IPS-15b (cell line): ENCODE data around the gene TAS2R43.
"Not testable (repeated sequence)": the region's sequence is repeated elsewhere in the genome, so short reads cannot be mapped to it uniquely, and the experiment has no call there.

Experiments used
- H3K27me3 ChIP-seq: one replicate; pipeline ENCODE4 v1.6.1; 2013; ENCODE audit warnings: low read length; ENCODE audit not compliant: control insufficient read depth, insufficient read depth
- H3K36me3 ChIP-seq: one replicate; pipeline ENCODE4 v1.6.1; 2013; ENCODE audit warnings: low read length; ENCODE audit not compliant: control insufficient read depth, insufficient read depth
- H3K4me1 ChIP-seq: one replicate; pipeline ENCODE4 v1.6.1; 2013; ENCODE audit warnings: mild to moderate bottlenecking, low read length; ENCODE audit not compliant: control insufficient read depth, insufficient read depth
- H3K4me3 ChIP-seq: one replicate; pipeline ENCODE4 v1.5.1; 2013; ENCODE audit warnings: low read depth, low read length
- H3K9ac ChIP-seq: one replicate; pipeline ENCODE4 v1.6.1; 2013; ENCODE audit warnings: low read depth, mild to moderate bottlenecking, low read length
- H3K9me3 ChIP-seq: one replicate; pipeline ENCODE4 v1.6.1; 2013; ENCODE audit warnings: mild to moderate bottlenecking, low read length; ENCODE audit not compliant: control insufficient read depth, insufficient read depth

Gene TAS2R43, protein sequence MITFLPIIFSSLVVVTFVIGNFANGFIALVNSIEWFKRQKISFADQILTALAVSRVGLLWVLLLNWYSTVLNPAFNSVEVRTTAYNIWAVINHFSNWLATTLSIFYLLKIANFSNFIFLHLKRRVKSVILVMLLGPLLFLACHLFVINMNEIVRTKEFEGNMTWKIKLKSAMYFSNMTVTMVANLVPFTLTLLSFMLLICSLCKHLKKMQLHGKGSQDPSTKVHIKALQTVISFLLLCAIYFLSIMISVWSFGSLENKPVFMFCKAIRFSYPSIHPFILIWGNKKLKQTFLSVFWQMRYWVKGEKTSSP

DNA sequence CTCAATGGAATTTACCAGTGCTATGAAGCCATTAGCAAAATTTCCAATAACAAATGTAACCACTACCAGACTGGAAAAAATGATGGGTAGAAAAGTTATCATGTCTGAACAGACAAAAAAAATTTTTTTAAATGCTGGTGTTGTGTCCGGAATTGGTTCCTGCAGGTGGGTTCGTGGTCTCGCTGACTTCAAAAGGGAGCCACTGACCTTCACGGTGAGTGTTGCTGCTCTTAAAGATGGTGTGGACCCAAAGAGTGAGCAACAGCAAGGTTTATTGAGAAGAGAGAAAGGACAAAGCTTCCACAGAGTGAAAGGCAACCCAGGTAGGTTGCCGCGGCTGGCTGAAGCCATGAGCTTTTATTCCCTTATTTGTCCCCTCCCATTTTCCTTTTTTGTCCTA is at the start of gene TAS2R43:
TAS2R43 (minus strand) TSS at position 186 of the 400 bp plus-strand sequence; CDS start at position 102, 84 bp downstream.
- Histone ChIP-seq H3K4me3 (no peak within 1 kb of the TSS), H3K9ac (no peak within 1 kb of the TSS), H3K4me1 (no peaks in the 10 kb centered on the region), H3K27me3 (no peaks in the 10 kb centered on the region), H3K36me3 (no peaks in the 10 kb centered on the region), H3K9me3 (no peaks in the 10 kb centered on the region)

DNA sequence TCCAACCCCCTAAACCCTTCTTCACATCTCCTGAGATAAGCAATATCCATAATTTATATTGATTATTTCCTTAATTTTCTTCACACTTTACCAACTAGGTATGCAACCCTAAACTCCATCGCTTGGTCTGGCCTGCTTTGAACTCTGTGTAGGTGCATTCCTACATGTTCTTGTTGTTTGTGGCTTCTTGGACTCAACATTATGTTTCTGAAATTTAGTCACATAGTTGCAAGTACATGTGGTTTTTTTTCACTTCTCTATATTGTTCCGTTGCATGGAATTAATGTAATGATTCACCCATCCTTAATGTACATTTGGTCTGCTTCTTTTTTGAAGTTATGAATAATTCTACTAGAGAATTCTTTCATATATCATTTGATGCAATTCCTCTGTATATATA is 44.0 kb upstream of the TAS2R43 start:
- H3K4me3 ChIP-seq, result no peak overlapping the region
- no peaks in the 10 kb centered on the region for H3K4me1 ChIP-seq
- H3K27me3 ChIP-seq, result no peaks in the 10 kb centered on the region
- no peak overlapping the region for H3K9ac ChIP-seq
- no peaks in the 10 kb centered on the region for H3K36me3 ChIP-seq
- H3K9me3 ChIP-seq, result no peaks in the 10 kb centered on the region

DNA sequence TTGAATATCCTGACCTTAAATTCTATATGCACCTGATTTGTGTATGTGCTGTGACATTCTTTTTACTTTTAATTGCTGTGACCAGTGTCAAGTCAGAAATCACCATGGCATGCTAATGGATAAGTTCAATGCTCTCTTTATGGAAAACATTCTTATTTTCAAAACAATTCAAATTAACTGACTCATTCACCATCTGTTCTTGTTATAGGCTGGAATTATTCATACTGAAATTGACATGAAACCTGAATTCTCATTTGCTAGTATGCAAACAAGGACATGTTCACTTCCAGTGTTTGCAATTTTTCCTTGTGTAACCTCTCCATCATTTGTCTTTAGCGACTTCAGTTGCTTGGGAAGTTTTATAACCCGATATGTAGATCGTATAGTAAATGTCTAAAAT is 42.2 kb upstream of the TAS2R43 start, which contains the start of gene TAS2R30:
TAS2R30 (minus strand) TSS at position 340 of the 400 bp plus-strand sequence. CDS start 400 bp downstream, outside the sequence.
- Histone ChIP-seq H3K27me3 (no peaks in the 10 kb centered on the region), H3K4me1 (no peaks in the 10 kb centered on the region), H3K4me3 (no peak within 1 kb of the TSS), H3K9ac (no peak within 1 kb of the TSS), H3K9me3 (no peaks in the 10 kb centered on the region), H3K36me3 (no peaks in the 10 kb centered on the region)

DNA sequence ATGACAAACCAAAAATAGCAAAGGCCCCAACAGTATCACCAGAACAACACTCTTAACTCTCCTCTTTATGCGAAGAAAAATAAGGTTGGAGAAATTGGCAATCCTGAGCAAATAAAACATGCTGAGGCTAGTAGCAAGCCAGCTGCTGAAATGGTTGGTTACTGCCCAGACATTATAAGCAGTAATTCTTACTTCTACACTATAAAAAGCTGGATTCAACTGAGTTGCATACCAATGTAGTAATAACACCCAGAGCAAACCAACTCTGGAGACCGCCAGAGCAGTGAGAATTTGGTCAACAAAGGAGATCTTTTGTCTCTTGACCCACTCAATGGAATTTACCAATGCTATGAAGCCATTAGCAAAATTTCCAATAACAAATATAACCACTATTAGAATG is 41.7 kb upstream of the TAS2R43 start:
- Histone ChIP-seq H3K9me3 (no peaks in the 10 kb centered on the region), H3K36me3 (no peaks in the 10 kb centered on the region), H3K9ac (no peak overlapping the region), H3K4me3 (no peak overlapping the region), H3K27me3 (no peaks in the 10 kb centered on the region), H3K4me1 (no peaks in the 10 kb centered on the region)

DNA sequence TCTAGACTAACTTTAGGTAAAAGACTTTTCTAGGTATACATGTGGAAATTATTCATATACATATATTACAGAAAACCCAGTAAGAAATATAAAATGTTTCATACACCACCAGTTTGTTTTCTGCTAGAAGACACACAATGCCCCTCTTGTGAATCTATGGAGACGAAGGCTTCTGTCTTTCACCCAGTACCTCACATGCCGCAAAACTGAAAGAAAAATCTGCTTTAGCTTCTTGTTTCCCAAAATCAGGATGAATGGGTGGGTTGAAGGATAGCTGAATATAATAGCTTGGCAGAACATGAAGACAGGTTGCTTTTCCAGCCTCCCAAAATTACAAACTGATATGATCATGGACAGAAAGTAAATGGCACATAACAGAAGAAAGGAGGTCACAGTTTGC is 41.0 kb upstream of the TAS2R43 start:
- no peak overlapping the region for H3K9ac ChIP-seq
- no peaks in the 10 kb centered on the region for H3K36me3 ChIP-seq
- H3K4me3 ChIP-seq, result no peak overlapping the region
- H3K27me3 ChIP-seq, result no peaks in the 10 kb centered on the region
- H3K9me3 ChIP-seq, result no peaks in the 10 kb centered on the region
- H3K4me1 ChIP-seq, result no peaks in the 10 kb centered on the region

DNA sequence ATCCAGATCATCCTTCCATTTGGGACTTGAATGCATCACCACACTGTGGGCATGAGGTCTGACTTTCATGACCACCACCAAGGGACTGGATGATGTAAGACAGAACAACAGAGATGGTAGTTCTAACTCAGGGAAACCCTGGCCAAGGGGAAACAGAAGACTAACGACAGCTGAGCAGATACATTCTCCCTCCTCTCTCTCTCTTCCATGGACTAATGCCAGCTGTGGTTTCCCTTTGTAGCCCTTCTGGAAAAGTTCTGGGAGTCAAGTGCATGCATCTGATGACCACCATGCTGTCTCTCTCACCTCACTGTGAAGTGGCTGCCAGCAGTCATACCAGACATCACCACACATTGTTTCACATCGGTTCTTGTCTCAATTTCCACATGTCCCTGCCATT is 38.9 kb upstream of the TAS2R43 start:
- H3K36me3 ChIP-seq, result no peaks in the 10 kb centered on the region

DNA sequence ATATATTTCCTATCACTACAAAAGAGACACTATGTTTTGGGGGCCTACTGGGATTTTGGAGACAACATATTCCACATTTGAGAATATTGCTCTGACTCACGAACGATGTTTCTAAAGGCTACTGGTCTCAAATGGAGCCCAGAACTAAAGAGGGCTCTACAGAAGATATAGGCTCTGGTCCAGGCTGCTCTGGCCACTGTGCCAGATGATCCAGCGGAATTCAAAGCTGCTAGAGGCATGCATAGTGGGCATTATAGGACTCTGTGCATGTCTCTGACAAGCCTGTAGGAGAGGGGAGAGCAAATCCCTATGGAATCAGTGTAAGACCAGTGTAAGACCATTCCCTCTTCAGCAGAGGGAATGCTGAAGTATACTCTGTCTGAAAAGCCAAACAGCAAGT is 38.3 kb upstream of the TAS2R43 start:
- Histone ChIP-seq H3K36me3 (no peaks in the 10 kb centered on the region), H3K4me3 (no peak overlapping the region), H3K27me3 (no peaks in the 10 kb centered on the region), H3K4me1 (no peaks in the 10 kb centered on the region), H3K9ac (no peak overlapping the region), H3K9me3 (no peaks in the 10 kb centered on the region)

More for the DNA sequence above, 38.9 kb upstream of the TAS2R43 start:
- Histone ChIP-seq H3K9ac (no peak overlapping the region), H3K4me1 (no peaks in the 10 kb centered on the region), H3K27me3 (no peaks in the 10 kb centered on the region), H3K9me3 (no peaks in the 10 kb centered on the region), H3K4me3 (no peak overlapping the region)

DNA sequence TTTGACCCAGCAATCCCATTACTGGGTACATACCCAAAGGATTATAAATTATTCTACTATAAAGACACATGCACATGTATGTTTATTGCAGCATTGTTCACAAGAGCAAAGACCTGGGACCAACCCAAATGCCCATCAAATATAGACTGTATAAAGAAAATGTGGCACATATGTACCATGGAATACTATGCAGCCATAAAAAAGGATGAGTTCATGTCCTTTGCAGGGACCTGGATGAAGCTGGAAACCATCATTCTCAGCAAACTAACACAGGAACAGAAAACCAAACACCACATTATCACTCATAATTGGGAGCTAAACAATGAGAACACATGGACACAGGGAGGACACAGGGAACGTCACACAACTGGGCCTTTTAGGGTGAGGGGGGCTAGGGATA is 22.0 kb upstream of the TAS2R43 start:
- not testable (repeated sequence) for H3K36me3 ChIP-seq, H3K4me3 ChIP-seq, H3K27me3 ChIP-seq, H3K9ac ChIP-seq, H3K4me1 ChIP-seq, H3K9me3 ChIP-seq

DNA sequence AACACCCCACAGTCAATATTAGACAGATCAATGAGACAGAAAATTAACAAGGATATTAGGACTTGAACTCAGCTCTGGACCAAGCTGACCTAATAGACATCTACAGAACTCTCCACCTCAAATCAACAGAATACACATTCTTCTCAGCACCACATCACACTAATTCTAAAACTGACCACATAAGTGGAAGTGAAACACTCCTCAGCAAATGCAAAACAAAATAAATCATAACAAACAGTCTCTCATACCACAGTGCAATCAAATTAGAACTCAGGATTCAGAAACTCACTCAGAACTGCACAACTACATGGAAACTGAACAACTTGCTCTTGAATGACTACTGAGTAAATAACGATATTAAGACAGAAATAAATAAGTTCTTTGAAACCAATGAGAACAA is 19.1 kb upstream of the TAS2R43 start:
- H3K4me3 ChIP-seq, H3K4me1 ChIP-seq, H3K36me3 ChIP-seq, H3K9ac ChIP-seq, H3K9me3 ChIP-seq, H3K27me3 ChIP-seq: not testable (repeated sequence)

DNA sequence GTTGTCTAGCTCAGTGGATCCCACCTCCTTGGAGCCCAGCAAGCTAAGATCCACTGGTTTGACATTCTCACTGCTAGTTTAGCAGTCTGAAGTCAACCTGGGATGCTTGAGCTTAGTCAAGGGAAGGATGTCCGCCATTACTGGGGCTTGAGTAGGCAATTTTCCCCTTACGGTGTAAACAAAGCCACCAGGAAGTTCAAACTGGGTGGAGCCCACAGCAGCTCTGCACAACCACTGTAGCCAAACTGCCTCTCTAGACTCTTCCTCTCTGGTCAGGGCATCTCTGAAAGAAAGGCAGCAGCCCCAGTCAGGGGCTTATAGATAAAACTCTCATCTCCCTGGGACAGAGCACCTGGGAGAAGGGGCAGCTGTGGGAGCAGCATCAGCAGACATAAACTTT is 16.7 kb upstream of the TAS2R43 start:
- H3K9me3 ChIP-seq, result no peaks in the 10 kb centered on the region

DNA sequence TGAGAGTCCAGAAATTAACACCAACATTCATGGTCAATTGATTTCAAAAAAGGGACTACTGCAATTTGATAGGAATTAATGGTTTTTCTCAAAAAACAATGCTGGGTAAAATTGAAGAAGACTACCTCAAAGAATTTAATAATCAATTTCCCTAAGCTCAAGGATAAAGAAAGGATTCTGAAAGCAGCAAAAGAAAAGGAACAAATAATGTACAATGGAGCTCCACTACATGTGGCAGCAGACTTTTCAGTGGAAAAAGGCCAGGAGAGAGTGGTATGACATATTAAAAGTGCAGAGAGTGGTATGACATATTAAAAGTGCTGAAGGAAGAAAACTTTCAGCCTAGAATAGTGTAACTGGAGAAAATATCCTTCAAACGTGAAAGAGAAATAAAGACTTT is 15.6 kb upstream of the TAS2R43 start:
- no peaks in the 10 kb centered on the region for H3K4me1 ChIP-seq
- H3K4me3 ChIP-seq, result no peak overlapping the region
- H3K9ac ChIP-seq, result no peak overlapping the region
- H3K27me3 ChIP-seq, result no peaks in the 10 kb centered on the region
- H3K9me3 ChIP-seq, result no peaks in the 10 kb centered on the region
- no peaks in the 10 kb centered on the region for H3K36me3 ChIP-seq

More for the DNA sequence above, 16.7 kb upstream of the TAS2R43 start:
- no peak overlapping the region for H3K4me3 ChIP-seq
- no peaks in the 10 kb centered on the region for H3K4me1 ChIP-seq
- H3K27me3 ChIP-seq, result no peaks in the 10 kb centered on the region
- H3K36me3 ChIP-seq, result no peaks in the 10 kb centered on the region
- no peak overlapping the region for H3K9ac ChIP-seq

DNA sequence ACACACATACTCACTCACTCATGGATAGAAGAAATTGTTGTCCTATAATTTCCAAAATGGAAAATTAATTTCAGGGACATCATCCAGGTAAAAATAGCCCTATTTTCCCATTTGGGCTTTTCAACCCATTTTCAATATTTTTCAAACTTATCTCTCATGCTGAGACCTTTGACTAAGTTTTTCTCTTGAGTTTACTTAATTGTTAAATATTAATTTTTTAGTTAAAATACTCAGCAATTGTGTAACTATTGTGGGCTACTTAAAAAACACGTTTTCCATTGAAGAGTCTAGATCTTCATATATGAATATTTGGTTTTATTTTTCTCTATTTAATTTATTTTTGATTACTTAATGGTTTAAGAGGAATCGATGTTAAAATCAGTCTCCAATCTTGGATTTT is 14.2 kb upstream of the TAS2R43 start:
- Histone ChIP-seq H3K4me3 (no peak overlapping the region), H3K9me3 (no peaks in the 10 kb centered on the region), H3K9ac (no peak overlapping the region), H3K4me1 (no peaks in the 10 kb centered on the region), H3K36me3 (no peaks in the 10 kb centered on the region), H3K27me3 (no peaks in the 10 kb centered on the region)
